ENCODE results near the gene HNRNPA1L2. TPM values are rescaled to one million over a fixed set of nuclear protein-coding genes. Genes with fewer than 3 reads are reported as not detected.

Gene HNRNPA1L2
- total and polyA plus RNA-seq, 2 of the 8 experiments (the other 6 are each of a cell fraction or from before 2014, with no cell fraction given), result 3.7 to 8.9 TPM

- TF ChIP-seq CHD7 (IDR thresholded peaks at IDR 0.05; ENCODE audit: insufficient replicate concordance, low read length) (no peak), TBP (IDR thresholded peaks at IDR 0.05; ENCODE audit: low read depth, low read length) (no peak)
Observed at GRCh38 chr13:52669677-52670076, 27.4 kb downstream of the HNRNPA1L2 start (continued).

Data from H1 (cell line).